VCaP (cell line): ENCODE data around the gene CNDP1.

Source experiments
- H3K27ac ChIP-seq: fragments of 450-650 bp; 2 replicates; pipeline ENCODE4 v1.5.1; 2017
- CTCF ChIP-seq: fragments of 450-650 bp; conservative IDR thresholded peaks from 2 replicates; pipeline ENCODE4 v1.5.1; 2017; ENCODE audit warnings: mild to moderate bottlenecking, moderate library complexity

The CNDP1 gene

DNA sequence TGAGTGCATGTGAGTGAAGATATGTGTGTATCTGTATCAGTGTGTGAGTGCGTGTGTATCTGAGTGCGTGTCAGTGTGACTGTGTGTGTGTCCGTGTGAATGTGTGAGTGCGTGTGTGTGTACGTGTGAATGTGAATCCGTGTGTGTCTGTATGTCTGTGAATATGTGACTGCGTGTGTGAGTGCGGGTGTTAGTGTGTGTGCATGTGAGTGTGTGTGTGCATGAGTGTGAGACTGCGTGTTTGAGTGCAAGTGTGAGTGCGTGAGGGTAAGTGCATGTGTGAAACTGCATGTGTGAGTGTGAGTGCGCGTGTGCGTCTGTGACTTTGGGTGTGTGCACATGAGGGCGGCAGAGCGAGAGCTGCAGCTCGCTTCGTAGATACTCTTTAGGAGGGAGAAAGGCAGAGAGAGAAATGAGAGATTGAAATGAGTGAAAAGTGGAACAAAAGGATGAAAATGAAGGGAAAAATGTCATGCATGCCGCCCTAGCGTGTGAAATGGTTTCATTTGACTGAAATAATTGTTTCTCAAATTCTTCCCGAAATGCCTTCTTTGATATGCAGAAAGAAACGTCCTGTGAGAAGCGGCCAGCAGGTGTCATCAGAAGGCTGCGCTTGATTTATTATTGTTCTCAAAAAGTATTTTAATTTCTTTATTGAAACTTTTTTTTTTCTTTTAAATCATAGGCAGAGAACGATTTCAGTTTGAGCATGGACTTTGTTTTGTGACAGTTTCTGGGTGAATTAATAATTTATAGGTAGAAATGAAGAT, 88.9 kb downstream of the CNDP1 start:
- no peak overlapping the region for H3K27ac ChIP-seq
- TF ChIP-seq CTCF = peak; percentile 77

GRCh38 chr18:74624466-74624865, 90.2 kb downstream of the CNDP1 start:
- H3K27ac ChIP-seq = no peak overlapping the region
- no peak for TF ChIP-seq CTCF

- no peak overlapping the region for H3K27ac ChIP-seq
- TF ChIP-seq CTCF = no peak
Measured at GRCh38 chr18:74625157-74625556, 90.9 kb downstream of the CNDP1 start.

DNA sequence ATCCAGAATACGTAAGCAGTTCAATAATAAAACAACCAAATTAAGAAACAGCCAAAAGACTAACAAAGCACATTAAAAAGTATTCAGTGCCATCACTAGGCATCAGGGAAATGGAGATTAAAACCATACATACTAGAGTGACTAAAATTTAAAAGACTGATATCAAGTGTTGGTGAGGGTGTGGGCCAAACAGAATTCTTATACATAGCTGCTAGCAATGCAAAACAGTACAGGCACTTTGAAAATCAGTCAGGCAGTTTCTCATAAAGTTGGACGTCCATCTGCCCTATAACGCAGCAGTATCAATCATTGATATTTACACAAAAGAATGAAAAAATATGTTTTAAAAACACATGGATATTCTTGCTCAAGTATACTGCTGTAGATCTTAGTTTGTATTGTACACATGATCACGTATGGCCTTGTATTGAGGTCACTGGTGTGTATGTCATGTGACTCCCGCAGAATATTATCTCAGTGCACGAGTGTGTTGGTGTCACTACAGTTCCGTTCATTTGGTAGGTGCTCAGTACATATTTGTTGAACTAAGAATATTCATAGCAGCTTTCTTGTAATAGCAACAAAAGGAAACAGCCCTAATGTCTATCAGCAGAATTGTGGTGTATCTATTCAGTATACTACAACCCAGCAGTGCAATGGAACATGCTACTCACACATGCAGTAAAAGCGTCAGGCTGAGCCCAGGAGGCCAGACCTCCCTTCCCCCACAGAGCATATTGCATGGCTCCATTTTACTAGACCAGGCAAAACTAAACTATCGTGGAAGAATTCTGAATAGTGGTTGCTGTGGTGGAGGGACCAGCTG, 92.0 kb downstream of the CNDP1 start:
- TF ChIP-seq CTCF = no peak
- H3K27ac ChIP-seq = no peak overlapping the region

- TF ChIP-seq CTCF = no peak
- H3K27ac ChIP-seq = no peak overlapping the region
Measured at GRCh38 chr18:74630804-74631203, 96.5 kb downstream of the CNDP1 start.

DNA sequence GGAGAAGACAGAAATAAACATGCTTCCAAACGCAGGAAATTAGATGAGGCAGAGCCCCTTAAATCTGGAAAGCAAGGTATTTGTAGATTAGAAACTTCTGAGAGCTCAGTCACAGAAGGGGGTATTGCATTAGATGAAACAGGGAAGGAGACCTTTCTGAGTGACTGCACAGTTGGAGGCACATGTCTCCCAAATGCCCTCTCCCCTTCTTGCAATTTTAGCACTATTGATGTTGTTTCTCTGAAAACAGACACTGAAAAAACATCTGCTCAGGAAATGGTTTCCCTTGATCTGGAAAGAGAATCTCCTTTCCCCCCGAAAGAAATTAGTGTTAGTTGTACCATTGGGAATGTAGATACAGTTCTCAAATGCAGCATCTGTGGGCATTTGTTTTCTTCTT, 96.9 kb downstream of the CNDP1 start:
- no peak for TF ChIP-seq CTCF
- H3K27ac ChIP-seq = no peak overlapping the region

DNA sequence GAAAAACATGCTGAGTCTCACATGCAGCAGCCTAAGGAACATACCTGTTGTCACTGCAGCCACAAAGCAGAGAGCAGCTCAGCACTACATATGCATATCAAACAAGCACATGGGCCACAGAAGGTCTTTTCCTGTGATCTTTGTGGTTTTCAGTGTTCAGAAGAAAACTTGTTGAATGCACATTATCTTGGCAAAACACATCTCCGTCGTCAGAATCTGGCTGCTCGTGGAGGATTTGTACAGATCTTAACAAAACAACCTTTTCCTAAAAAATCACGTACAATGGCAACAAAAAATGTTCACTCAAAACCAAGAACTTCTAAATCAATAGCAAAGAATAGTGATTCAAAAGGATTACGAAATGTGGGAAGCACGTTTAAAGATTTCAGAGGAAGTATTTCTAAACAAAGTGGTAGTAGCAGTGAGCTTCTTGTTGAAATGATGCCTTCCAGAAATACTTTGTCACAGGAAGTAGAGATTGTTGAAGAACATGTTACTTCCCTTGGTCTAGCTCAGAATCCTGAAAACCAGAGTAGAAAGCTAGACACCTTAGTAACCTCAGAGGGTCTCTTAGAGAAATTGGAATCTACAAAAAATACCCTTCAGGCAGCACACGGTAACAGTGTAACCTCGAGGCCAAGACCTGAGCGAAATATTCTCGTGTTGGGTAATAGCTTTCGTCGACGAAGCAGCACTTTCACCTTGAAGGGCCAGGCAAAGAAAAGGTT, 97.5 kb downstream of the CNDP1 start:
- H3K27ac ChIP-seq = no peak overlapping the region
- TF ChIP-seq CTCF = no peak
